GM23338 (cell line): ENCODE measurements around the gene HNRNPC. TPM values are rescaled to one million over a fixed set of nuclear protein-coding genes. Genes with fewer than 3 reads are reported as not detected.

Source experiments
- ATAC-seq: fragments of 200-7000 bp; cut with Tn5 transposase; 3 replicates; pipeline ENCODE4 v1.9.1; 2020
- DNase-seq: peaks from one replicate; pipeline ENCODE4 v3.0.0-alpha.2; 2015; ENCODE audit warnings: low spot score
- H2AFZ ChIP-seq: fragments of 200-600 bp; sonication (generic); 2 replicates; pipeline ENCODE4 v1.8.0; 2016; ENCODE audit warnings: antibody characterized with exemption, mild to moderate bottlenecking, moderate library complexity
- H3F3A ChIP-seq: fragments of 200-600 bp; sonication (generic); replicated peaks from 2 replicates; pipeline ENCODE4 v1.8.0; 2017; ENCODE audit warnings: antibody characterized with exemption, mixed run types, low read depth
- H3K27ac ChIP-seq: fragments of 200-600 bp; sonication (generic); 2 replicates; pipeline ENCODE4 v1.6.1; 2016; ENCODE audit warnings: low read depth
- H3K27me3 ChIP-seq: fragments of 200-600 bp; sonication (generic); 2 replicates; pipeline ENCODE4 v1.8.0; 2016; ENCODE audit warnings: mild to moderate bottlenecking, mixed run types, moderate library complexity; ENCODE audit not compliant: insufficient read depth
- H3K36me3 ChIP-seq: fragments of 200-600 bp; sonication (generic); 2 replicates; pipeline ENCODE4 v1.8.0; 2016; ENCODE audit warnings: mild to moderate bottlenecking; ENCODE audit not compliant: insufficient read depth
- H3K4me1 ChIP-seq: fragments of 200-600 bp; sonication (generic); 2 replicates; pipeline ENCODE4 v1.8.0; 2016; ENCODE audit warnings: mild to moderate bottlenecking, moderate library complexity; ENCODE audit not compliant: insufficient read depth
- H3K4me2 ChIP-seq: fragments of 200-600 bp; sonication (generic); 2 replicates; pipeline ENCODE4 v1.7.1; 2017; ENCODE audit warnings: mixed run types
- H3K4me3 ChIP-seq: fragments of 200-600 bp; sonication (generic); 2 replicates; pipeline ENCODE4 v1.6.1; 2016; ENCODE audit warnings: mixed run types
- H3K79me2 ChIP-seq: fragments of 200-600 bp; sonication (generic); replicated peaks from 2 replicates; pipeline ENCODE4 v1.8.0; 2017; ENCODE audit warnings: mild to moderate bottlenecking; ENCODE audit not compliant: insufficient read depth
- H3K9me2 ChIP-seq: fragments of 200-600 bp; sonication (generic); 2 replicates; pipeline ENCODE4 v1.8.0; 2017; ENCODE audit not compliant: insufficient read depth
- H4K20me1 ChIP-seq: fragments of 200-600 bp; sonication (generic); replicated peaks from 2 replicates; pipeline ENCODE4 v1.8.0; 2017; ENCODE audit warnings: mild to moderate bottlenecking; ENCODE audit not compliant: insufficient read depth
- H3K27ac Mint-ChIP-seq: 2 replicates; pipeline ENCODE4 v1.8.0; 2020; ENCODE audit warnings: inconsistent platforms, mild to moderate bottlenecking, moderate library complexity, mixed read lengths
- H3K27me3 Mint-ChIP-seq: 3 replicates; pipeline ENCODE4 v1.8.0; 2022; ENCODE audit warnings: low read depth, mild to moderate bottlenecking, moderate library complexity, mixed read lengths, inconsistent platforms; ENCODE audit not compliant: insufficient read depth, poor library complexity
- H3K36me3 Mint-ChIP-seq: 3 replicates; pipeline ENCODE4 v1.8.0; 2021; ENCODE audit warnings: low read depth, mild to moderate bottlenecking, inconsistent platforms, moderate library complexity, mixed read lengths
- H3K4me1 Mint-ChIP-seq: 3 replicates; pipeline ENCODE4 v1.8.0; 2020; ENCODE audit warnings: mild to moderate bottlenecking, inconsistent platforms, mixed read lengths
- H3K4me3 Mint-ChIP-seq: 3 replicates; pipeline ENCODE4 v1.8.0; 2021; ENCODE audit warnings: moderate library complexity, mild to moderate bottlenecking, inconsistent platforms, mixed read lengths
- H3K9me3 Mint-ChIP-seq: 3 replicates; pipeline ENCODE4 v1.8.0; 2020; ENCODE audit warnings: moderate library complexity, mild to moderate bottlenecking, inconsistent platforms, mixed read lengths
- CREB1 ChIP-seq: fragments of 250-450 bp; sonication (Bioruptor Pico); IDR thresholded peaks from 2 replicates; pipeline ENCODE4 v1.5.0; 2020; ENCODE audit warnings: low read depth, mild to moderate bottlenecking, moderate library complexity
- CTCF ChIP-seq, 2 experiments: fragments of 200-600 bp in 1 of 2; sonication (generic) in 1 of 2; conservative IDR thresholded peaks; 2 replicates each; pipeline versions ENCODE4 v1.5.1 to v1.6.1; 2016 to 2017; ENCODE audit warnings: antibody characterized with exemption in 2 of 2, low read depth in 2 of 2, mild to moderate bottlenecking in 2 of 2, moderate library complexity in 1 of 2
- EZH2 ChIP-seq: fragments of 200-600 bp; sonication (generic); IDR thresholded peaks from one replicate; pipeline ENCODE4 v1.8.0; 2017; ENCODE audit warnings: antibody characterized with exemption, mild to moderate bottlenecking, low read depth; ENCODE audit not compliant: unreplicated experiment
- EZH2phosphoT487 ChIP-seq: fragments of 200-600 bp; sonication (generic); IDR thresholded peaks from one replicate; pipeline ENCODE4 v1.8.1; 2018; ENCODE audit warnings: antibody characterized with exemption; ENCODE audit not compliant: unreplicated experiment
- JUNB ChIP-seq: IDR thresholded peaks from one replicate; pipeline ENCODE4 v1.6.1; 2016; ENCODE audit warnings: antibody characterized with exemption; ENCODE audit not compliant: unreplicated experiment
- NANOG ChIP-seq: IDR thresholded peaks from 2 replicates; pipeline ENCODE4 v1.6.1; 2016; ENCODE audit warnings: antibody characterized with exemption, borderline replicate concordance
- POLR2AphosphoS5 ChIP-seq: IDR thresholded peaks from 2 replicates; pipeline ENCODE4 v1.6.1; 2016; ENCODE audit warnings: antibody characterized with exemption, low read depth
- REST ChIP-seq: IDR thresholded peaks from one replicate; pipeline ENCODE4 v1.6.1; 2018; ENCODE audit warnings: antibody characterized with exemption; ENCODE audit not compliant: unreplicated experiment
- STAT1 ChIP-seq: IDR thresholded peaks from one replicate; pipeline ENCODE4 v1.6.1; 2016; ENCODE audit warnings: antibody characterized with exemption; ENCODE audit not compliant: unreplicated experiment
- ZNF114 ChIP-seq: fragments of 250-450 bp; sonication (Bioruptor Pico); IDR thresholded peaks from 2 replicates; pipeline ENCODE4 v1.5.0; 2020; ENCODE audit warnings: mild to moderate bottlenecking, moderate library complexity
- ZNF331 ChIP-seq: fragments of 250-450 bp; sonication (Bioruptor Pico); IDR thresholded peaks from 2 replicates; pipeline ENCODE4 v1.5.0; 2020; ENCODE audit warnings: low read depth, mild to moderate bottlenecking, moderate library complexity
- polyA plus RNA-seq: library from polyadenylated mRNA; unstranded; fragments of >200 nt; fragmentation: Nextera tagmentation; extraction: Ambion mirVana; gene quantifications from 2 replicates; pipeline ENCODE4 v1.2.1, GENCODE V29; 2016
- total RNA-seq: library from RNA; depleted of rRNA; stranded (reverse); fragments of >200 nt; shearing (Covaris generic); gene quantifications from 2 replicates; pipeline ENCODE4 v1.2.3, GENCODE V29; 2014
- TF ChIP-seq, protein P1 (sequence below): IDR thresholded peaks from 2 replicates; pipeline ENCODE4 v1.6.1; 2016; ENCODE audit warnings: antibody characterized with exemption
- TF ChIP-seq, protein P2 (sequence below): fragments of 250-450 bp; sonication (Bioruptor Pico); IDR thresholded peaks from 2 replicates; pipeline ENCODE4 v1.5.0; 2020; ENCODE audit warnings: mild to moderate bottlenecking, moderate library complexity

HNRNPC gene
- total and polyA plus RNA-seq, 2 experiments from 2014 or later = 1,259 to 1,296 TPM

- no peaks in the 10 kb centered on the region for H3K27me3 Mint-ChIP-seq
Observed at GRCh38 chr14:21168055-21168454, 101.2 kb downstream of the HNRNPC start.

More at GRCh38 chr14:21168055-21168454, 101.2 kb downstream of the HNRNPC start:
- no peaks in the 10 kb centered on the region for H3K4me1 Mint-ChIP-seq
- Histone ChIP-seq H3K36me3 (no peaks in the 10 kb centered on the region), H3K27me3 (no peaks in the 10 kb centered on the region), H3F3A (no peaks in the 10 kb centered on the region), H2AFZ (no peak overlapping the region), H3K4me1 (no peaks in the 10 kb centered on the region), H3K4me2 (no peak overlapping the region), H3K4me3 (no peak overlapping the region), H3K27ac (no peak overlapping the region), H3K9me2 (0 out of 2 replicates have a peak, but pooled peaks cover 12% of the 10 kb centered on the region), H3K79me2 (no peaks in the 10 kb centered on the region), H4K20me1 (no peaks in the 10 kb centered on the region)
- no peak overlapping the region for H3K4me3 Mint-ChIP-seq
- H3K27ac Mint-ChIP-seq = no peak overlapping the region
- DNase-seq = no peak
- ATAC-seq = no peak
- no peaks in the 10 kb centered on the region for H3K36me3 Mint-ChIP-seq
- H3K9me3 Mint-ChIP-seq = no peaks in the 10 kb centered on the region
- TF ChIP-seq POLR2AphosphoS5 = no peak
- TF ChIP-seq NANOG = no peak
- TF ChIP-seq CREB1 = no peak
- TF ChIP-seq, protein P1, sequence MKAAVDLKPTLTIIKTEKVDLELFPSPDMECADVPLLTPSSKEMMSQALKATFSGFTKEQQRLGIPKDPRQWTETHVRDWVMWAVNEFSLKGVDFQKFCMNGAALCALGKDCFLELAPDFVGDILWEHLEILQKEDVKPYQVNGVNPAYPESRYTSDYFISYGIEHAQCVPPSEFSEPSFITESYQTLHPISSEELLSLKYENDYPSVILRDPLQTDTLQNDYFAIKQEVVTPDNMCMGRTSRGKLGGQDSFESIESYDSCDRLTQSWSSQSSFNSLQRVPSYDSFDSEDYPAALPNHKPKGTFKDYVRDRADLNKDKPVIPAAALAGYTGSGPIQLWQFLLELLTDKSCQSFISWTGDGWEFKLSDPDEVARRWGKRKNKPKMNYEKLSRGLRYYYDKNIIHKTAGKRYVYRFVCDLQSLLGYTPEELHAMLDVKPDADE = no peak
- TF ChIP-seq ZNF114 (CRISPR knock-in tag) = no peak
- no peak for TF ChIP-seq EZH2
- no peak for TF ChIP-seq REST
- TF ChIP-seq STAT1 = no peak
- TF ChIP-seq, protein P2, sequence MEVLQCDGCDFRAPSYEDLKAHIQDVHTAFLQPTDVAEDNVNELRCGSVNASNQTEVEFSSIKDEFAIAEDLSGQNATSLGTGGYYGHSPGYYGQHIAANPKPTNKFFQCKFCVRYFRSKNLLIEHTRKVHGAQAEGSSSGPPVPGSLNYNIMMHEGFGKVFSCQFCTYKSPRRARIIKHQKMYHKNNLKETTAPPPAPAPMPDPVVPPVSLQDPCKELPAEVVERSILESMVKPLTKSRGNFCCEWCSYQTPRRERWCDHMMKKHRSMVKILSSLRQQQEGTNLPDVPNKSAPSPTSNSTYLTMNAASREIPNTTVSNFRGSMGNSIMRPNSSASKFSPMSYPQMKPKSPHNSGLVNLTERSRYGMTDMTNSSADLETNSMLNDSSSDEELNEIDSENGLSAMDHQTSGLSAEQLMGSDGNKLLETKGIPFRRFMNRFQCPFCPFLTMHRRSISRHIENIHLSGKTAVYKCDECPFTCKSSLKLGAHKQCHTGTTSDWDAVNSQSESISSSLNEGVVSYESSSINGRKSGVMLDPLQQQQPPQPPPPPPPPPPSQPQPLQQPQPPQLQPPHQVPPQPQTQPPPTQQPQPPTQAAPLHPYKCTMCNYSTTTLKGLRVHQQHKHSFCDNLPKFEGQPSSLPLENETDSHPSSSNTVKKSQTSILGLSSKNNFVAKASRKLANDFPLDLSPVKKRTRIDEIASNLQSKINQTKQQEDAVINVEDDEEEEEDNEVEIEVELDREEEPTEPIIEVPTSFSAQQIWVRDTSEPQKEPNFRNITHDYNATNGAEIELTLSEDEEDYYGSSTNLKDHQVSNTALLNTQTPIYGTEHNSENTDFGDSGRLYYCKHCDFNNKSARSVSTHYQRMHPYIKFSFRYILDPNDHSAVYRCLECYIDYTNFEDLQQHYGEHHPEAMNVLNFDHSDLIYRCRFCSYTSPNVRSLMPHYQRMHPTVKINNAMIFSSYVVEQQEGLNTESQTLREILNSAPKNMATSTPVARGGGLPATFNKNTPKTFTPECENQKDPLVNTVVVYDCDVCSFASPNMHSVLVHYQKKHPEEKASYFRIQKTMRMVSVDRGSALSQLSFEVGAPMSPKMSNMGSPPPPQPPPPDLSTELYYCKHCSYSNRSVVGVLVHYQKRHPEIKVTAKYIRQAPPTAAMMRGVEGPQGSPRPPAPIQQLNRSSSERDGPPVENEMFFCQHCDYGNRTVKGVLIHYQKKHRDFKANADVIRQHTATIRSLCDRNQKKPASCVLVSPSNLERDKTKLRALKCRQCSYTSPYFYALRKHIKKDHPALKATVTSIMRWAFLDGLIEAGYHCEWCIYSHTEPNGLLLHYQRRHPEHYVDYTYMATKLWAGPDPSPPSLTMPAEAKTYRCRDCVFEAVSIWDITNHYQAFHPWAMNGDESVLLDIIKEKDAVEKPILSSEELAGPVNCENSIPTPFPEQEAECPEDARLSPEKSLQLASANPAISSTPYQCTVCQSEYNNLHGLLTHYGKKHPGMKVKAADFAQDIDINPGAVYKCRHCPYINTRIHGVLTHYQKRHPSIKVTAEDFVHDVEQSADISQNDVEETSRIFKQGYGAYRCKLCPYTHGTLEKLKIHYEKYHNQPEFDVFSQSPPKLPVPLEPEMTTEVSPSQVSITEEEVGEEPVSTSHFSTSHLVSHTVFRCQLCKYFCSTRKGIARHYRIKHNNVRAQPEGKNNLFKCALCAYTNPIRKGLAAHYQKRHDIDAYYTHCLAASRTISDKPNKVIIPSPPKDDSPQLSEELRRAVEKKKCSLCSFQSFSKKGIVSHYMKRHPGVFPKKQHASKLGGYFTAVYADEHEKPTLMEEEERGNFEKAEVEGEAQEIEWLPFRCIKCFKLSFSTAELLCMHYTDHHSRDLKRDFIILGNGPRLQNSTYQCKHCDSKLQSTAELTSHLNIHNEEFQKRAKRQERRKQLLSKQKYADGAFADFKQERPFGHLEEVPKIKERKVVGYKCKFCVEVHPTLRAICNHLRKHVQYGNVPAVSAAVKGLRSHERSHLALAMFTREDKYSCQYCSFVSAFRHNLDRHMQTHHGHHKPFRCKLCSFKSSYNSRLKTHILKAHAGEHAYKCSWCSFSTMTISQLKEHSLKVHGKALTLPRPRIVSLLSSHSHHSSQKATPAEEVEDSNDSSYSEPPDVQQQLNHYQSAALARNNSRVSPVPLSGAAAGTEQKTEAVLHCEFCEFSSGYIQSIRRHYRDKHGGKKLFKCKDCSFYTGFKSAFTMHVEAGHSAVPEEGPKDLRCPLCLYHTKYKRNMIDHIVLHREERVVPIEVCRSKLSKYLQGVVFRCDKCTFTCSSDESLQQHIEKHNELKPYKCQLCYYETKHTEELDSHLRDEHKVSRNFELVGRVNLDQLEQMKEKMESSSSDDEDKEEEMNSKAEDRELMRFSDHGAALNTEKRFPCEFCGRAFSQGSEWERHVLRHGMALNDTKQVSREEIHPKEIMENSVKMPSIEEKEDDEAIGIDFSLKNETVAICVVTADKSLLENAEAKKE = no peak
- no peak for TF ChIP-seq EZH2phosphoT487
- TF ChIP-seq JUNB = no peak
- no peak for TF ChIP-seq ZNF331
- TF ChIP-seq CTCF (conservative IDR thresholded peaks at IDR 0.05; ENCODE audit: low read depth in 2 of 2) = no peak
